GM21423 (cell line): ENCODE results near the gene PRKAG2.

Experiments
- ATAC-seq: cut with Tn5 transposase; IDR thresholded peaks from one replicate; pipeline ENCODE4 v1.9.1; 2021; ENCODE audit warnings: mild to moderate bottlenecking, moderate library complexity; ENCODE audit not compliant: unreplicated experiment

The PRKAG2 gene

GRCh38 chr7:151665368-151665767 is 211.5 kb downstream of the PRKAG2 start:
- ATAC-seq = no peak

DNA sequence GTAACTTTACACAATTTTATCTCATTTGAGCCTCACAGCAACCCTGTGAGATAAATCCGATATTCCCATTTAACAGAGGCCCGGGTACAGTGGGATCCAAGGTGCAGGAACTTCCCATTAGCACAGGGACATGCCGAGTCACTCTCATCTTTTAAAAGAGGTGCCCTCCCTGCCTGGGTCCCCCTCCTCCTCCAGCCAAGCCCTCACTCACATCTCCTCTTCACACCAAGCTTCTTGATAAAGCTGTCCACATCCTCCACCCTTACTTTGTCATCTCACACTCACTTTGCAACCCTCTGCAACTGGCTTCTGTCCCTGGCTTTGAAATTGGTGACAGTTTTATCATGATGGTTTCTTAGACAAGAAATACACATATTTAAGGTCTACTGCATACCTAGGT is 212.6 kb downstream of the PRKAG2 start:
- no peak for ATAC-seq

- ATAC-seq = no peak
These were observed 213.4 kb downstream of the PRKAG2 start for GRCh38 chr7:151663382-151664100.

DNA sequence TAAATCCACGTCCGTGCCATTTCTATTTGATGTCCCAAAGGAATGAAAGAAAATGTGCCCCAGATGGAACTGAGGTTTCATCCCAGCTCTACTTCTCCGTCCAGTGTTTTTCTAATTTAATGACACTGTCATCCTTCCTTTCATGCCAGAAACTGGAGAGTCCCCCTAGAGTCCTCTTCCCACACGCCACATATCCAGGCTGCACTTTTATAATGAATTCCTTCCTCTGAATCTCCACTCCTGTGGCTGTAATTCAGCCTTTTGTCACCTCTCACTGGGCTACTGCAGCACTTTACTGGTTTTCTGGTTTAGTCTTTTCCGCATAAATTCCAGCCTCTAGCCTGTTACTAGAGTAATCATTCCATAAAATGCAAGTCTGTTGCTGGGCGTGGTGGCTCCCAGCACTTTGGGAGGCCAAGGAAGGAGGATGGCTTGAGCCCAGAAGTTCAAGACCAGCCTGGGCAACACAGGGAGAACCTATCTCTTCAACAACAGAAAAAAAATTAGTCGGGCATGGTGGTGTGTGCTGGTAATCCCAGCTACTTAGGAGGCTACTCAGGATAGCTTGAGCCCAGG is 214.6 kb downstream of the PRKAG2 start:
- no peak for ATAC-seq

DNA sequence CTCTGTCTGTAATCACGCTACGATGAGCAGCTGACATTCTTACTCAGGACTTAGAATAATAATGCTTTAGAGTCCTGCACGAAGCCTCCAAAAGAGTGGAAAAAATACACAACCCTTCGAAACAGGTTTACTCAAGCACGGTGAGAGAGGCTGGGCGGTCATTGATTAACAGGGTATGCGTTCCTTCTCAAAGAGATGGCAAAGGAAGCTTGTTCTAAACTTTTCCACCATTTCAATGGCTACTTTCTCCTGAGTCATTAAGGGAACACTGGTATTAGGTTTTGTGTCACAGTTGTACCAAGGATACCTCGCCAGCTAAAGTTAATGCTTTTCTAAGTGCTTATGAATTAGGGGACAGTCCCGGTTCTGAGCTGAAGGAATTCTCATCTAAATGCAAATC is 215.3 kb downstream of the PRKAG2 start:
- ATAC-seq = no peak

DNA sequence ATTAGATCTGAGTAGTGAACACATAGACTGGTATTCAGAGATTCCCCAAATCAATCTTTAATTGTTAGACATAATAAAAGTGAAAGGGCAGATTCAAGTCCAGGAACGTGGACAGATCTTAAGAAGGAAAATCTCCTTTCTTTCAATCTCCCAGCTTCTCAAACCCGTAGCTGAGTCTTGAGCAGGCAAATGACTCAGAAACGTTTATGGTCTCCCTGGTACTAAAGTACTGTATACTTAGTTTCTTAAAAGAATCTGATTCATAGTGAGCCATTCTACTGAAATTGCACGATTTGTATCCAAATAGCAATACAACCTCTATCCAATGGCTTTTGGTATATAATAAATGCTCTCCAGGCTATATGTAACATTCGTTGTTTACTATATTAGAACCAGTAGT is 216.8 kb downstream of the PRKAG2 start:
- ATAC-seq = no peak

GRCh38 chr7:151659219-151659618 is 217.7 kb downstream of the PRKAG2 start:
- ATAC-seq = no peak

- no peak for ATAC-seq
These were observed 218.1 kb downstream of the PRKAG2 start for GRCh38 chr7:151658778-151659177.

GRCh38 chr7:151657173-151657572 is 219.7 kb downstream of the PRKAG2 start:
- ATAC-seq = no peak

- ATAC-seq = no peak
These were observed 221.4 kb downstream of the PRKAG2 start for GRCh38 chr7:151655555-151655954.

DNA sequence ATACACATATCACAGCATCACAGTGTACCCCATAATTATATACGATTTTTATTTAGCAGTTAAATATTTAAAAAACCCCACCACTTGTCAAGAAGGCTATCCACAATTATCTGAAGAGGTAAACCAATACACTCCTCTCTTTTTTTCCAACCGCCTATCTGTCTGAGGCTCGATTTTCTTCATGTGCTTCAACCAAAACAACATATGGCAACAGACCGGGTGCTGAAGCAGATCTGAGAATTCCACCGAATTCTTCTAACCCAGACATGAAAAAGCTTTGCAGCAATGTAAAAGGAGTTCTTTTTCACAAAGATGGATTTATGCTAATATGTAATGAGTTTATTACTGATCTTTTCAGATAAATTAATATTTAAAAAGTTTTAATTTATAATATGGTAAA is 224.8 kb downstream of the PRKAG2 start:
- no peak for ATAC-seq

- ATAC-seq = no peak
These were observed 226.8 kb downstream of the PRKAG2 start for GRCh38 chr7:151650161-151650560.

DNA sequence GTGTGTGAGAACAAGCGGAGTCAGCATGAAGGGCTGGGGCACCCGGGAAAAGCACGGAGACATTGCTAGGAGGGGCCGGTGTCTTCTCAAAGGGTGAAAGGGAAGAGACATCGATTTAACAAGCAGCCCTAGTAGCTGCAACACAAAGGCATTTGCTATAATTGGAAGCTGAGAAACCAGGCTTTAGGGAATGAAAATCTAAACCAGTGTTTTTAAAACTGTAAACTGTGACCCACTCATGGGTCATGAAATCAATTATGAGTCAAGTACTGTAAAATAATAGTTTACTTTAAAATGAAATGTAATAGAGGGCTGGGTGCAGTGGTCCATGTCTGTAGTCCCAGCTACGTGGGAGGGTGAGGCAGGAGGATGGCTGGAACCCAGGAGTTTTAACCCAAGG is 228.5 kb downstream of the PRKAG2 start:
- no peak for ATAC-seq

GRCh38 chr7:151647874-151648273 is 229.0 kb downstream of the PRKAG2 start:
- ATAC-seq = no peak

DNA sequence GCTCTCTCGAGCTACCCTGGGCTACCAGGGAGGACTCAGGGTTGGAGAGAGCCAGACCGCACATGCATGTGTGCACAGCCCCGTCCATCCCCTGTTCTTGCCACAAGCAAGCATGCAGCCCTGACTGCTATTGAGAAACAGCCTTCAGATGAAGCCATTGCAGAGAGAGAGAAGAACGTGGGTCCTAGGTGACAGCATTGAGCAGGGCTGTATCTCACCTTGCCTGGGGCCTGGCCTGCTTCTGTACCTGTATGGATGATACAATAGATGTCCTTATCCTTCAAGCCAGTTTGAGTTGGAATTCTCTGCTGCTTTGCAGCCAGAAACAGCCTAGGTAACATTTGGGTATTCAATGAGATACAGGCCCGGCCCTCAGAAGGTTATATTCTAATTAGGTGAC is 229.9 kb downstream of the PRKAG2 start:
- ATAC-seq = no peak

DNA sequence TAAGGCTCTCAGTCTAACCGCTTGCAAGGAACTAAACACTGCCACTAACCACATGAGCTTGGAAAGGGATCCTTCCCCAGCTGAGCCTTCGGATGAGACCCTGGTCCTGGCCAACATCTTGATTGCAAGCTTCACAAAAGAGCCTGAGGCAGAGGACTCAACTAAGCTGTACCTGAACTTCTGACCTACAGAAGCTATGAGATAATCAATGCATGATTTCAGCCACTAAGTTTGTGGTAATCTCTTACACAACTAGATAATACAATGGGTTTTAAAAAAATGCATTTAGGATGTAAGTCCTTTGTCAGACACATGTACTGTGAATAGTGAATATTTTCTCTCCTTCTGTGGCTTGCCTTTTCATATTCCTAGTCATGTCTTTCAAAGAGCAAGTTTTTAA is 231.6 kb downstream of the PRKAG2 start:
- no peak for ATAC-seq

- ATAC-seq = no peak
These were observed 232.4 kb downstream of the PRKAG2 start for GRCh38 chr7:151644554-151644953.

DNA sequence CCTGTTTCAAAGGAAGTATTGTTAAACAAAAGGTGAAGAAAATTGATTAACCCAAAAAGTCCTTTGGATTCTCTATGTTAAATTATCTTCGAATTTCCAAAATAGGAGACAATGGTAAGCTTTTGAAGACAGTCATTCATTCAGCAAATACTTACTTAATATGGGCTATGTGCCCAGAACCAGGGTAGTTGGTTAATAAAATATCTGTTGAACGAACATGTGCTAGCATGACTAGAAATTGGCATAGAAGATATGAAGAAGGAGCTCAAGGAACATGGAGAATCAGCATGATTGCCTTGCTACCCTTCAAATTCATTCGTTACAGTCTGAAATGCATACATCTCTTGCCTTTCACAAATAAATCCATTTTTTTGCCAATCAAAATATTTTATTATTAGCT is 234.2 kb downstream of the PRKAG2 start:
- no peak for ATAC-seq

- no peak for ATAC-seq
These were observed 235.3 kb downstream of the PRKAG2 start for GRCh38 chr7:151641587-151641986.

GRCh38 chr7:151637781-151638261 is 239.1 kb downstream of the PRKAG2 start:
- no peak for ATAC-seq

DNA sequence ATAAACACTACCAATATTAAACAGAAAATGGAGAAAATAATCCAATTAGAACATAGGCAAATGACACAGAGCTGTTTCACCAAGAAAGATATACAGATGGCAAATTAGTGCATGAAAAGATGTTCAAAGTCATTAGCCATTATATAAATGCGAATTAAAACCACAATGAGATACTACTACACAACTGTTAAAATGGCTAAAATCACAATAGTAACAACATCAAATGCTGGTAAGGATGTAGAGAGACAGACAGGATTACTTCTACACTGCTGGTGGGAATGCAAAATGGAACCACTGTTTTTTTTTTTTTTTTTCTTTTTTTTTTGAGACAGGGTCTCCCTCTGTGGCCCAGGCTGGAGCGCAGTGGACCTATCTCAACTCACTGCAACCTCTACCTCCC is 242.3 kb downstream of the PRKAG2 start:
- no peak for ATAC-seq

GRCh38 chr7:151633516-151633812 is 243.5 kb downstream of the PRKAG2 start:
- ATAC-seq = no peak
